K562 (cell line): Measurements from ENCODE around the gene RANGAP1. TPM values are rescaled to one million over a fixed set of nuclear protein-coding genes. Genes with fewer than 3 reads are reported as not detected.
A peak's percentile ranks its signal among the peaks of the same experiment; 100 is the strongest.

Experiments
- ATF4 ChIP-seq: fragments of 450-650 bp; formaldehyde crosslinking; IDR thresholded peaks from 2 replicates; pipeline ENCODE4 v1.4.0; 2022; ENCODE audit warnings: mild to moderate bottlenecking, moderate library complexity
- CEBPG ChIP-seq, 3 experiments: fragments of 200-800 bp in 1 of 3; sonication (Bioruptor generic) in 1 of 3; sonication (generic) in 1 of 3; formaldehyde crosslinking in 1 of 3; IDR thresholded peaks in 2 of 3; conservative IDR thresholded peaks in 1 of 3; 2 replicates each; pipeline versions ENCODE4 v1.6.1 to v1.8.0; 2016 to 2022; ENCODE audit warnings: missing compliant biosample characterization in 2 of 3, missing genetic modification characterization in 2 of 3, mild to moderate bottlenecking in 1 of 3, missing genetic modification reagents in 1 of 3
- CREB5 ChIP-seq: fragments of 250-450 bp; sonication (Bioruptor Pico); IDR thresholded peaks from 2 replicates; pipeline ENCODE4 v1.5.0; 2020; ENCODE audit warnings: mild to moderate bottlenecking
- MTA2 ChIP-seq: fragments of 450-650 bp; IDR thresholded peaks from 2 replicates; pipeline ENCODE4 v1.6.1; 2016; ENCODE audit warnings: low read depth
- NRF1 ChIP-seq, 2 experiments: fragments of 450-650 bp; IDR thresholded peaks in 1 of 2; conservative IDR thresholded peaks in 1 of 2; 2 replicates each; pipeline ENCODE4 v1.6.1; 2014; ENCODE audit warnings: mild to moderate bottlenecking in 2 of 2
- PHB ChIP-seq: fragments of 250-450 bp; sonication (Bioruptor Pico); IDR thresholded peaks from 2 replicates; pipeline ENCODE4 v1.5.0; 2021
- PPARD ChIP-seq: fragments of 250-450 bp; sonication (Bioruptor Pico); IDR thresholded peaks from 2 replicates; pipeline ENCODE4 v1.8.0; 2022; ENCODE audit warnings: inconsistent platforms, mild to moderate bottlenecking, moderate library complexity
- SMARCB1 ChIP-seq: IDR thresholded peaks from 2 replicates; pipeline ENCODE4 v1.6.1; 2011; ENCODE audit warnings: improper control_type of control experiment, low read depth; ENCODE audit not compliant: insufficient read length
- ZSCAN32 ChIP-seq: fragments of 450-650 bp; formaldehyde crosslinking; IDR thresholded peaks from 2 replicates; pipeline ENCODE4 v1.4.0; 2020; ENCODE audit warnings: mild to moderate bottlenecking, moderate library complexity
- polyA plus RNA-seq, 8 experiments: library from polyadenylated mRNA; depleted of rRNA in 4 of 8; stranded (reverse) in 5 of 8; unstranded in 3 of 8; fragments of >200 nt; fragmentation: Nextera tagmentation in 2 of 8; fragmentation: Illumina TruSeq in 1 of 8; extraction: Ambion mirVana in 2 of 8; extraction: Trizol in 1 of 8; gene quantifications; 2 replicates each; pipeline versions ENCODE4 v1.2.1 to v1.2.3, GENCODE V29; 2011 to 2014; ENCODE audit warnings: inconsistent platforms in 1 of 8, missing spikeins in 1 of 8
- total RNA-seq, 7 experiments: library from RNA; depleted of rRNA in 6 of 7; stranded (reverse); fragments of >200 nt in 6 of 7; fragmentation: Illumina TruSeq in 2 of 7; extraction: Trizol in 2 of 7; gene quantifications; 2 replicates each; pipeline versions ENCODE4 v1.2.1 to v1.2.3, GENCODE V29; 2011 to 2021; ENCODE audit warnings: low replicate concordance in 1 of 7
- TF ChIP-seq, protein P1 (sequence below): fragments of 250-450 bp; sonication (Bioruptor Pico); IDR thresholded peaks from 2 replicates; pipeline ENCODE4 v1.8.0; 2022; ENCODE audit warnings: inconsistent platforms, mild to moderate bottlenecking, moderate library complexity, borderline replicate concordance
- TF ChIP-seq, protein P2 (sequence below), 2 experiments: fragments of 450-650 bp in 1 of 2; sonication (generic) in 1 of 2; formaldehyde crosslinking; conservative IDR thresholded peaks; 2 replicates each; pipeline versions ENCODE4 v1.4.0 to v1.8.1; 2020 to 2022; ENCODE audit warnings: mild to moderate bottlenecking in 1 of 2, missing genetic modification reagents in 1 of 2

Gene RANGAP1
- total and polyA plus RNA-seq, 9 of the 15 experiments (the other 6 are each of a cell fraction or from before 2014, with no cell fraction given) = 2.1 to 104 (median 50.6) TPM

- TF ChIP-seq MTA2 (no peak), PPARD (no peak), PHB (CRISPR knock-in tag) (no peak), SMARCB1 (no peak), ATF4 (peak; percentile 89), CEBPG (CRISPR knock-in tag; IDR thresholded peaks at IDR 0.05) (peak; percentile 93), CEBPG (tag; conservative IDR thresholded peaks at IDR 0.05 in 1 of 2, IDR thresholded peaks at IDR 0.05 in 1 of 2) (peak; percentile 84 to 97), NRF1 (conservative IDR thresholded peaks at IDR 0.05 in 1 of 2, IDR thresholded peaks at IDR 0.05 in 1 of 2) (no peak), ZSCAN32 (CRISPR knock-in tag) (peak; percentile 40; the same call in 1 of the 2 replicates), CREB5 (CRISPR knock-in tag) (no peak)
- TF ChIP-seq, protein P1, sequence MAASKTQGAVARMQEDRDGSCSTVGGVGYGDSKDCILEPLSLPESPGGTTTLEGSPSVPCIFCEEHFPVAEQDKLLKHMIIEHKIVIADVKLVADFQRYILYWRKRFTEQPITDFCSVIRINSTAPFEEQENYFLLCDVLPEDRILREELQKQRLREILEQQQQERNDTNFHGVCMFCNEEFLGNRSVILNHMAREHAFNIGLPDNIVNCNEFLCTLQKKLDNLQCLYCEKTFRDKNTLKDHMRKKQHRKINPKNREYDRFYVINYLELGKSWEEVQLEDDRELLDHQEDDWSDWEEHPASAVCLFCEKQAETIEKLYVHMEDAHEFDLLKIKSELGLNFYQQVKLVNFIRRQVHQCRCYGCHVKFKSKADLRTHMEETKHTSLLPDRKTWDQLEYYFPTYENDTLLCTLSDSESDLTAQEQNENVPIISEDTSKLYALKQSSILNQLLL (CRISPR knock-in tag) = no peak
- TF ChIP-seq, protein P2, sequence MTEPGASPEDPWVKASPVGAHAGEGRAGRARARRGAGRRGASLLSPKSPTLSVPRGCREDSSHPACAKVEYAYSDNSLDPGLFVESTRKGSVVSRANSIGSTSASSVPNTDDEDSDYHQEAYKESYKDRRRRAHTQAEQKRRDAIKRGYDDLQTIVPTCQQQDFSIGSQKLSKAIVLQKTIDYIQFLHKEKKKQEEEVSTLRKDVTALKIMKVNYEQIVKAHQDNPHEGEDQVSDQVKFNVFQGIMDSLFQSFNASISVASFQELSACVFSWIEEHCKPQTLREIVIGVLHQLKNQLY (CRISPR knock-in tag; conservative IDR thresholded peaks at IDR 0.05) = no peak
Measured at GRCh38 chr22:41217553-41218157, 68.3 kb downstream of the RANGAP1 start (continued).
